Activated naive CD8-positive, alpha-beta T cell treated with anti-CD3 and anti-CD28 coated beads, Interleukin-2, amount 50 U/mL, for 24 hours (primary cell): ENCODE measurements around the gene SLC27A5.
"Not testable (repeated sequence)": the region's sequence is repeated elsewhere in the genome, so short reads cannot be mapped to it uniquely, and the experiment has no call there.

Source experiments
- ATAC-seq: fragments of 150-1000 bp; cut with Tn5 transposase; one replicate; pipeline ENCODE4 v1.10.0; 2021
- DNase-seq: peaks from one replicate; pipeline ENCODE4 v3.0.0; 2021
- H3K27ac Mint-ChIP-seq: one replicate; pipeline ENCODE4 v1.8.0; 2021; ENCODE audit warnings: mild to moderate bottlenecking, mixed read lengths
- H3K27me3 Mint-ChIP-seq: one replicate; pipeline ENCODE4 v1.8.0; 2021; ENCODE audit warnings: mixed read lengths
- H3K36me3 Mint-ChIP-seq: one replicate; pipeline ENCODE4 v1.8.0; 2021; ENCODE audit warnings: low read depth, mixed read lengths
- H3K4me1 Mint-ChIP-seq: one replicate; pipeline ENCODE4 v1.8.0; 2021; ENCODE audit warnings: mixed read lengths
- H3K4me3 Mint-ChIP-seq: one replicate; pipeline ENCODE4 v1.8.0; 2021; ENCODE audit warnings: mild to moderate bottlenecking, moderate library complexity, mixed read lengths
- H3K9me3 Mint-ChIP-seq: one replicate; pipeline ENCODE4 v1.8.0; 2021; ENCODE audit warnings: mixed read lengths

The SLC27A5 gene

DNA sequence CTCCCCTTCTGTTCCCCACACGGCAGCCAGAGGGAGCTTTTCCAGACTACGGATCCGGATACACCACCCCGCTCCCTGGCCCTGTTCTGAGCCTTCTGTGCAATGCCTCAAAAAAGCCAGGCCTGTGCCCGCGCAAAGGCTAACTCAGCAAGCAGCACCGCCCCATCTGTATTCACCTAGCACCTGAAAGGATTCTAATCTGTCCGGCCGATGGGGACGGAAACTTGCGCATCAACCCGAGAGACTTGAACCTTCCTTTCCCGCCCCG lies 7.2 kb upstream of the SLC27A5 start:
- Mint-ChIP-seq H3K27me3 (peaks cover 2% of the 10 kb centered on the region), H3K4me3 (peak overlapping the region; percentile 95), H3K9me3 (no peaks in the 10 kb centered on the region), H3K36me3 (peaks cover 17% of the 10 kb centered on the region), H3K27ac (peak overlapping the region; percentile 98), H3K4me1 (peaks cover 47% of the 10 kb centered on the region)
- peak; percentile 5 for ATAC-seq
- peak; percentile 63 for DNase-seq

DNA sequence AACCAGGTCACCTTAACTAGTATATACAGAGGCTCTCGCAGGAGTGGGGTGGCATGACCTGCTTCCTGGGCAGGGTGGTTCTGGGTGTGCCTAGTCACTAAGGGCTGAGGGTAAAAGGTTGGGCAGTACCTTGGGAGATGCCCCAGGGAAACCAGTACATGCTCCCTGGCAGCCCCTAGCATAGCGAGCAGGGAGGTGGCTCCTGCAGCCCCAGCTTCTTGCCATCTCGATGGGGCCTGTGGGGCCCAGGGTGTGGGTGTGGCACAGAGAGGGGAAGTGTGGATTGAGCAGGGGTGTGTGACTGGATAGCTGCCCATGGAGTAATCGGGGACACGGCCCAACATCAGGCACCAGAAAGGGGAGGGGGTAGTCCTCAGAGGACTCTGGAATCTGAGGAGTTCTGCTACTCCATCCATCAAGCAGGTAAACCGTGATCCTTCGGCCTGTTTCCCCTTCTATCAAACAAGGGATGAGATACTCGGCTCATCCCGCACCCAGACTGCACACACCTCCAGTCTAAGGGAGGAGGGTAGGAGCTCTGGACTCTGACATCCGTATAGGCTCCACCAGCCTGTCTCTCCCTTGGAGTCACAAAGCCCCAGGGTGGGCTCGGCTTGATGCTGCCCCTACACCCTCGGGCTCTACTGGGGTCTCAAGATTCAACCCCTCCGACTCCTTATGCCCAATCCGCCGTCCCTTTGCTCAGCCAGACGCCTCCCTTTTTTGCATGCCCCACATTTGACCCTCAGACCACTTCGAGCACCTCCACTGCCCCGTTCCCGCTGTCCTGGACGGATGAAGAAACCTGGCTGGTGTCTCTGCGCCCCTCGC lies 6.7 kb upstream of the SLC27A5 start:
- Mint-ChIP-seq H3K27me3 (peaks cover 2% of the 10 kb centered on the region), H3K4me1 (peaks cover 48% of the 10 kb centered on the region)

DNA sequence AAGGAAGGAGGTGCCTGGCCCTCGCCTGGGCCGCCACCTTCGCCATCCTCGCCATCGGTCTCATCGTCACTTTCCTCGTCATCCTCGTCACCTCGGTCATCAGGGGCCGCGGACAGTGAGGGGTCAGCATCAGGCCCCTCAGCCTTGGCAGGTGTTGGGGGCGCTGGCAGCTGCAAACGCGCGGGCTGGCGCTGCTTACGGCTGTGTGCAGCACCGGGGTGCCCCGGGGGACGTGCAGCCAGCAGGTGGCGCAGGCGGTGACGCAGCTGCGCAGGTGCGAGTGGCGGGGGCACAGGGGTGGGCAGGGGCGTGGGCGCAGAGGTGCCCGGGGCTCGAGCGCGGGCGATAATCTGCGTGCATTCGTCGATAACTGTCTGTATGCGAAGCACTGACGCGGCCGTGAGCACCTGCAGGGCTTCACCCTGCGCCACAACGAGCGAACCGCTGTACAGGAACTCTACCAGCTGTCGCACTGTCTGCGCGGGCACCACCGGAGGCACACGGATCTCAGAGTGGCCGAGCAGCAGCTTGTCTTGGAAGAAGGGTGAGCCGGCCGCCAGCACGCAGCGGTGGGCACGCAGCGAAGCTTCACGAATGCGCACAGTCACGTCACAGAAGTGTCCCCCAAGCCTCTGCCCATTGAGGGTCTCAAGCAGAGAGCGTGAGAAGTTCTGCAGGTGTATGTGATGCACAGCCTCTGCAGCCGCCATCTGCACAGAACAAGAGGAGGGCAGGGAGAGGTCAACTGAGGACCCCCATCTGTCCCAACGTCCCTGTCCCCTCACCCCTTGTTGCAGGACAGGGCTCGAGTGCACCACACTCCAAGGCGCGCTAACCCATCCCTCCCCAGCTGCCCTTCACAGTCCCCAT lies 5.4 kb upstream of the SLC27A5 start:
- Mint-ChIP-seq H3K27me3 (peaks cover 2% of the 10 kb centered on the region), H3K27ac (no peak overlapping the region), H3K4me3 (no peak overlapping the region), H3K4me1 (peaks cover 48% of the 10 kb centered on the region), H3K36me3 (peaks cover 17% of the 10 kb centered on the region), H3K9me3 (no peaks in the 10 kb centered on the region)
- no peak for DNase-seq
- no peak for ATAC-seq

More for the DNA sequence above, 6.7 kb upstream of the SLC27A5 start:
- DNase-seq (no peak), ATAC-seq (no peak)
- H3K9me3 Mint-ChIP-seq: no peaks in the 10 kb centered on the region
- H3K4me3 Mint-ChIP-seq: peak overlapping the region; percentile 95
- H3K27ac Mint-ChIP-seq: peak overlapping the region; percentile 98
- peaks cover 17% of the 10 kb centered on the region for H3K36me3 Mint-ChIP-seq

DNA sequence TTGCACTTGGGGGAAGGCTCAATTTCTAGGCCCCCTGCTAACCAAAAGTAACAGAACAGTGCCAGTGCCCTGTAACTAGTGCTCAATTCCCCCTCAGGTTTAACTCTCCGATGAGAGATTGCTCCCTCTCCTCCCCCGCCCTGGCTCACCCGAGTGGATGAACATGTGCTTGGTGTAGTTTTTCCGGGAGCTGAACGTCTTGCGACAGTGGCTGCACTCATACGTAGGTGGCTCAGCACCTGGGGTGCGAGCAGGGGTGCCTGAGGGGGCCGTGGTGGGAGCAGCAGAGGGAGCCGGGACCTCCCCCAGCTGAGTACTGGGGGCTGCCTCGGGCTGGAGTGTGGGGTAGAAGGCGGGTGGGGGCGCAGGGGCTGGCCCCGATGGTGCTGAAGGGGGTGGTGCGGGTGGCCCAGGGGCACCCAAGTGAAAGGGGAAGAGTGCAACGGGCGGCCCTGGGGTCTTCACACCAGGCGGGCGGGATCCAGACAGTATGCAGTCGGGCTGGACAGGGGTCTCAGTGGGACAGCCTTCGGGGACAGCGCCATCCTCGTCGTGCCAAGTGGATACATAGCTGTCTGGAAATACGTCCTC lies 4.5 kb upstream of the SLC27A5 start:
- Mint-ChIP-seq H3K4me1 (peaks cover 47% of the 10 kb centered on the region), H3K9me3 (no peaks in the 10 kb centered on the region), H3K27me3 (peaks cover 2% of the 10 kb centered on the region), H3K4me3 (peak overlapping the region; percentile 88), H3K36me3 (peaks cover 17% of the 10 kb centered on the region), H3K27ac (peak overlapping the region; percentile 50)
- DNase-seq: no peak
- ATAC-seq: no peak

DNA sequence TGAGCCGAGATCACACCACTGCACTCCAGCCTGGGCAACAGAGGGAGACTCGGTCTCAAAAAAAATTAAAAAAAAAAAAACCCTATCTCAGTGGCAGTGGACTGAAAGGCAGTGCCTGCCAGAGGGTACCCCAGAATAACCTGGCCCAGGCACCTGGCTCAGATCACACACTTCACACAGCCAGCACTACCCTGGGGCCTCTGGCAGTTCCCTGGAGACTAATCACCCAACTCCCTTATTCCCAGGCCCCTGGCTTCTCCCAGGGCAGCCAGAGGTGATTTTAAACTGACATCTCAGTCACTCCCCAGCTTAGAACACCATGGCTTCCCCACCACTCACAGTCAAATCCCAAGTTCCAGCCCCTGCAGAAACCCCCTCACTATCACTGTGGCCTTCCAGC lies 3.5 kb upstream of the SLC27A5 start:
- DNase-seq (no peak), ATAC-seq (no peak)
- H3K4me1 Mint-ChIP-seq: peaks cover 42% of the 10 kb centered on the region
- H3K27me3 Mint-ChIP-seq: peaks cover 2% of the 10 kb centered on the region
- peak overlapping the region; percentile 88 for H3K4me3 Mint-ChIP-seq
- peaks cover 17% of the 10 kb centered on the region for H3K36me3 Mint-ChIP-seq
- H3K9me3 Mint-ChIP-seq: no peaks in the 10 kb centered on the region
- H3K27ac Mint-ChIP-seq: peak overlapping the region; percentile 50

DNA sequence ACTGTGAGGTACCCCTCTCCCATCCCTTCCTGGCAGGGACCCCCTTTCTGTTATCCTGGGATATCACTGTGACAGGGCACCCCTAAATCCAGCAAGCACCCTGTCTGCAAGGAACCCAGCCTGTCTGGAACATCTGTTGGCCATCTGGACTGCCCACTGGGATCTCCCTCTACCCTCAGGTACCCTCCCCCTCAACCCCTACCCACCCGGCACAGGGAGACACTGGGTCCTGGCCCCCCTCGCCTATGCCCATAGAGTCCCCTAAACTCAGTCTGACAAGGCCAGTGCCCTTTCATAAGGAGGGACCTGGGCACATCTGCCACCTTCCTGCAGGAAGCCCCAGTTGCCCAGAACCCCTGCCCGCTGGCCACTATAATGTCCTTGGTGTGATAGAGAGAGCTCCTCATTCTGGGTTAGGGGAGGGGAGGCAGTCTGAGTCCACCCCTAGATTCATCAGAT lies 2.8 kb upstream of the SLC27A5 start:
- Mint-ChIP-seq H3K27ac (peak overlapping the region; percentile 89), H3K9me3 (no peaks in the 10 kb centered on the region), H3K4me1 (peaks cover 35% of the 10 kb centered on the region), H3K4me3 (peak overlapping the region; percentile 88), H3K36me3 (peaks cover 17% of the 10 kb centered on the region), H3K27me3 (peaks cover under 1% of the 10 kb centered on the region)
- no peak for DNase-seq
- ATAC-seq: no peak

DNA sequence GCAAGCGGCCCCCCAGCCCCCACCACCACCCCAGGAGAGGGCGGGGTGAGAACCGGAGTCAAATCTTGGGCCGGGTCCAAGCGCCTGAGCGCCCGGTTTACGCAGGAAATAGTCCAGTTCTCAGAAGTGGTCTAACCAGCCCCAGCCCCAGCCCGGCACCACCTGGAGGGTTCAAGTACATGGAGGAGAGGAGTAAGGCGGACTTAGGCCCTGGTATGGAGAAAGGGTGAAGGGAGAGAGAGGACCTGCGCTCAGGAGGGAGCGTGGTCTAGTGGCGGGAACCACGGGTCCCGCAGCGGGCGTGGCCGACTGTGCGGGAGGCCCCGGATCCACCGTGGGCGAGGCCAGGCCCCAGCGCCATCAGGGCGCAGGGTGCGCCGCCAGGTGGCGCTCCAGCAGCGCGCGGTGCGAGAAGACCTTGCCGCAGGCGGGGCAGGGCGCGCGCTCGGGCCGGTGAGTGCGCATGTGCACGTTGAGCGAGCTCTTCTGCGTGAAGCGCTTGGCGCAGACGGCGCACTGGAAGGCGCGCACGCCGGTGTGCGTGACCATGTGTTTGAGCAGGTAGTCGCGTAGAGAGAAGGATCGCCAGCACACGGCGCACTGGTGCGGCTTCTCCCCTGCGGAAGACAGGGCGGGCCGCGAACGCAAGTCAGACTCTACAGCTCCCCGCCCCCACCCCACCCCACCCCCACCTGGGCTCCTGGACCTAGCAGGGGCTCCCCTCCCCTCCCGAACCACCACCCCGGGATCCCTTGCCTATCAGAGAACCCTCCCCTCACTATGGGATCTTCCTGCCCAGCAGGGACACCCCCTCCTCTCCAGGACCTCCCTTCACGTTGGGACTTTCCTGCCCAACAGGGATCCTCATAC lies 2.1 kb upstream of the SLC27A5 start:
- H3K36me3 Mint-ChIP-seq: peaks cover 15% of the 10 kb centered on the region
- H3K4me3 Mint-ChIP-seq: peak overlapping the region; percentile 88
- H3K4me1 Mint-ChIP-seq: peaks cover 31% of the 10 kb centered on the region
- DNase-seq: peak; percentile 98
- peak overlapping the region; percentile 89 for H3K27ac Mint-ChIP-seq
- ATAC-seq: peak; percentile 88
- no peaks in the 10 kb centered on the region for H3K9me3 Mint-ChIP-seq
- H3K27me3 Mint-ChIP-seq: no peaks in the 10 kb centered on the region

DNA sequence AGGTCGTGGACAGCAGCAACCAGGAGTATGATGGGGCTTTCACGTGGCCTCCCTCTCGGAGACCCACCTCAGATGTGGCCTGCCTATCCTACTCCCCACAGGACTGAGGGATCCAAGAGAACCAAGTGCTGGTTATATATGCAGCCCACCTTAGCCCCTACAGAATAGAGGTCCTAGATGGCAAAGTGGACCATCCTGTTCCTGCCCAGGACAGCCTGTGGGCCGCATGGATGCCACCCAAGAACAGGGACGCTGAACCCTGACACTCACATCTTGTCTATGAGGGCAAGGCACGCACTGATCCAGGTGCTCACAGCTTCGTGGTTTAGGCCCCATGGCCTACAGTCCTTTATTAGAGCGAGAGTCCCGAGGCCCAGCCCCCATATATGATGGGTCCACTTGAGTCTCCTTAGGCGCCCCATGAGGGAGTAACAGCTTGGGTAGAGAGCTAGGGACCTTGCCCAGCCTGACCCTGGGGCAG lies 1.5 kb upstream of the SLC27A5 start:
- peak overlapping the region; percentile 88 for H3K4me3 Mint-ChIP-seq
- no peaks in the 10 kb centered on the region for H3K27me3 Mint-ChIP-seq
- DNase-seq (no peak), ATAC-seq (no peak)
- peaks cover 13% of the 10 kb centered on the region for H3K36me3 Mint-ChIP-seq
- H3K4me1 Mint-ChIP-seq: peaks cover 24% of the 10 kb centered on the region
- H3K27ac Mint-ChIP-seq: peak overlapping the region; percentile 89
- H3K9me3 Mint-ChIP-seq: no peaks in the 10 kb centered on the region

DNA sequence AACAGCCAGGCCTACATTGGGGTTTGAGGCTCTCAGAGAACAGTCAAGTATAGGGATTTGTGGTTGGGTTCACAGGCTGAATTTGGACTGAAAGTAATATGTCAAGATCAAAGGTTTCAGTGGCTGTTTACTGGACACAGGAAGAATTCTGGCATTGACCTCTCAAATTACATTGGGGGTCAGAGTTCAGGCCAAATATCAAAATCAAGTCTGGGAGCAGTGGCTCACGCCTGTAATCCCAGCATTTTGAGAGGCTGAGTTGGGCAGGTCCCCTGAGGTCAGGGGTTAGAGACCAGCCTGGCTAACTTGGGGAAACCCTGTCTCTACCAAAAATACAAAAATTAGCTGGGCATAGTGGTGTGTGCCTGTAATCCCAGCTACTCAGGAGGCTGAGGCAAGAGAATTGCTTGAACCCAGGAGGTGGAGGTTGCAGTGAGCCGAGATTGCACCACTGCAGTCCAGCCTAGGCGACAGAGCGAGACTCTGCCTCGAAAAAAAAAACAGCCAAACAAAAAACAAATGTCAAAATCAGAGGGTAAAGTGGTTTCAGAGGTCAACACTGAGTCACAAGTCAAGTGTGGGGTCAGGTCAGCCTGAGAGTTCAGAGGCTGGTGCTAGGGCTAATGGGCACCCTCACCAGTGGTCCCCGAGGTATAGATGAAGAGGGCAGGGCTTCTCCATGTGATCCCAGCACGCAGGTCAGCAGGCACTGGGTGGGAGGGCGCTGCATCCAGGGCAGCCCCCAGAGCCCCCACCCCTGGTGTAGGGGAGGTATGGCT lies 1.5 kb downstream of the SLC27A5 start:
- Mint-ChIP-seq H3K9me3 (peaks cover 9% of the 10 kb centered on the region), H3K36me3 (peaks cover under 1% of the 10 kb centered on the region), H3K4me3 (no peak overlapping the region), H3K27me3 (no peaks in the 10 kb centered on the region), H3K27ac (no peak overlapping the region), H3K4me1 (peaks cover 6% of the 10 kb centered on the region)
- DNase-seq: no peak
- no peak for ATAC-seq

DNA sequence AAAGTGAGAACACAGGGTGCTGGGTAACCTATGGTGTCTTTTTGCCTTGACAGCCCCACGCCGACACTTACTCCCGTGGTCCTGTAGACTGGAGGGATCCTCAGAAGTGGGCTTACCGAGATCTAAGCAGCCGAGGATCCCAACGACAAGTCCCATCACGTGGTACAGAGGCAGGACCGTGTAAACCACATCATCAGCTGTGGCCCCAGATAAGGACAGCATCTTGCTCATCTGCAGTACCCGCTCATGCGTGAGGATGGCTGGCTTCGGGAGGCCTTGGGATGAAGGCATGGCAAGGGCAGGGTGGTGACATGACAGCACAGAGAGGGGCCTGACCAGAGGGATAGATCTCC lies 2.1 kb downstream of the SLC27A5 start:
- Mint-ChIP-seq H3K27ac (no peak overlapping the region), H3K27me3 (no peaks in the 10 kb centered on the region), H3K36me3 (no peaks in the 10 kb centered on the region), H3K4me1 (peaks cover 2% of the 10 kb centered on the region), H3K4me3 (no peak overlapping the region), H3K9me3 (peaks cover 9% of the 10 kb centered on the region)
- ATAC-seq (no peak), DNase-seq (no peak)

DNA sequence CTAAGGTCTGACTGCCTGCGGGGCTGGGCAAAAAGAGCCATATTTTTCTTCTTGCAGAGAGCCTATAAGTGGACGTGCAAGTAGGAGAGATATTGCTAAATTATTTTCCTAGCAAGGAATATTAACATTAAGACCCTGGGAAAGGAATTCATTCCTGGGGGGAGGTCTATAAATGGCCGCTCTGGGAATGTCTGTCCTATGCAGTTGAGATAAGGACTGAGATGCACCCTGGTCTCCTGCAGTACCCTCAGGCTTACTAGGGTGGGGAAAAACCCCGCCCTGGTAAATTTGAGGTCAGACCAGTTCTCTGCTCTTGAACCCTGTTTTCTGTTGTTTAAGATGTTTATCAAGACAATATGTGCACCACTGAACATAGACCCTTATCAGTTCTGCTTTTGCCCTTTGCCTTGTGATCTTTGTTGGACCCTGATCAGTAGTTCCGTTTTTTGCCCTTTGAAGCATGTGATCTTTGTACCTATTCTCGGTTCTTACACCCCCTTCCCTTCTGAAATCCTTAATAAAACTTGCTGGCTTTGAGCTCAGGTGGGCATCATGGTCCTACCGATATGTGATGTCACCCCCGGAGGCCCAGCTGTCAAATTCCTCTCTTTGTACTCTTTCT lies 4.1 kb downstream of the SLC27A5 start:
- not testable (repeated sequence) for H3K9me3 Mint-ChIP-seq, H3K4me3 Mint-ChIP-seq, ATAC-seq, H3K36me3 Mint-ChIP-seq, H3K27ac Mint-ChIP-seq, H3K27me3 Mint-ChIP-seq, H3K4me1 Mint-ChIP-seq, DNase-seq

DNA sequence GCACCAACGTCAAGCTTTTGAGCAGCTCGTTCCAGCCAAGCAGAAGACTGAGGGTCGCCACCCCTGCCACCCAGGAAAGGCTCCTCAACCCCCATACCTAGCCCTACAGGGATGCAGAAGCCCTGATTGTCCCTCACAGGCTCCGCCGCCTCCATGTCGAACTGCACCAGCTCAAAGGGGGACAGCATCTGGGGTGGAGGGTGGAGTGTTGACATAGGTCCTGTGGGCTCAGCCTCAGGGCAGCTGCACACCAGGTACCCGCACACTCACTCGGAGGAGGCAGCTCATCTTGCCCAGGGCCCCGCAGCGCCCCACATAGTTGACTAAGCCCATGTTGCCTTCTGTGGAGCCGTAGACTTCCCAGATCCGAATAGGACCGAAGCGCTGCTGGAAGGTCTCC lies 11.6 kb downstream of the SLC27A5 start:
- Mint-ChIP-seq H3K4me3 (peak overlapping the region; percentile 95), H3K9me3 (peaks cover 5% of the 10 kb centered on the region), H3K27me3 (no peaks in the 10 kb centered on the region), H3K4me1 (peaks cover 23% of the 10 kb centered on the region), H3K36me3 (peaks cover 6% of the 10 kb centered on the region), H3K27ac (no peak overlapping the region)
- no peak for ATAC-seq
- DNase-seq: no peak
